Choroid plexus epithelial cell (primary cell): ENCODE results near the gene KRI1.
"Not testable (repeated sequence)": the region's sequence is repeated elsewhere in the genome, so short reads cannot be mapped to it uniquely, and the experiment has no call there.

ENCODE experiments used
- DNase-seq: peaks from one replicate; pipeline ENCODE4 v3.0.0-alpha.2; 2010; ENCODE audit warnings: low read depth
- H3K4me3 ChIP-seq: 2 replicates; pipeline ENCODE4 v1.5.1; 2011; ENCODE audit warnings: low read depth, mild to moderate bottlenecking, control low read depth, low read length, moderate library complexity
- TF ChIP-seq, protein P1 (sequence below): conservative IDR thresholded peaks from 2 replicates; pipeline ENCODE4 v1.5.1; 2011; ENCODE audit warnings: low read depth, mild to moderate bottlenecking, control low read depth, inconsistent platforms, low read length, moderate library complexity

KRI1 gene

DNA sequence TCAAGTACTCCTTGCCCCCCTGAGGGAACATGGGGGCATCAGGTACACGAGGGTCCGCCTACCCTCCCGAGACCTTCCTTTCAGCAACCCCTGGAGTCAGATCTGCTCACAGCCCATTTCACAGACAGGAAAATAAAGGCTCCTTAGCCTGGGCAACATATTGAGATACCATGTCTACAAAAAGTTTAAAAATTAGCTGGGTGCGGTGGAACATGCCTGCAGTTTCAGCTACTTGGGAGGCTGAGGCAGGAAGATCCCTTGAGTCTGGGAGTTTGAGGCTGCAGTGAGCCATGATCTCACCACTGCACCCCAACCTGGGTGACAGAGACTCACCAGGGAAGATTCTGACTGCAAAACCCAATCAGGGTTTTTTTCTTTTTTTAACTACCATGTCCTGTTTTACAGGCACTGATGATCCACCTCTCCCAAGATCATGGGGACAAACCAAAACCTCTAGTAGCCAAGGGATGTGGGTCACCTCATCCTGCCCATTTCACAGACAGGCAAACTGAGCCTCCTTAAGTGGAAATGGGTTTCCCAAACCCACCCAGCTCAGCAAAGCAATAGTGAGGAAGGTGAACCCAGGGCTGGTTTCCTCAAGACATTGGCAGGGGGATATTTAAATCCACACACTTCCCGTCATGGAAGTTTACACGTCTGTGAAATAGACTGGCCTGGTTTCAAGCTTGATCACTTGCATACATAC is 9.4 kb upstream of the KRI1 start:
- TF ChIP-seq, protein P1, sequence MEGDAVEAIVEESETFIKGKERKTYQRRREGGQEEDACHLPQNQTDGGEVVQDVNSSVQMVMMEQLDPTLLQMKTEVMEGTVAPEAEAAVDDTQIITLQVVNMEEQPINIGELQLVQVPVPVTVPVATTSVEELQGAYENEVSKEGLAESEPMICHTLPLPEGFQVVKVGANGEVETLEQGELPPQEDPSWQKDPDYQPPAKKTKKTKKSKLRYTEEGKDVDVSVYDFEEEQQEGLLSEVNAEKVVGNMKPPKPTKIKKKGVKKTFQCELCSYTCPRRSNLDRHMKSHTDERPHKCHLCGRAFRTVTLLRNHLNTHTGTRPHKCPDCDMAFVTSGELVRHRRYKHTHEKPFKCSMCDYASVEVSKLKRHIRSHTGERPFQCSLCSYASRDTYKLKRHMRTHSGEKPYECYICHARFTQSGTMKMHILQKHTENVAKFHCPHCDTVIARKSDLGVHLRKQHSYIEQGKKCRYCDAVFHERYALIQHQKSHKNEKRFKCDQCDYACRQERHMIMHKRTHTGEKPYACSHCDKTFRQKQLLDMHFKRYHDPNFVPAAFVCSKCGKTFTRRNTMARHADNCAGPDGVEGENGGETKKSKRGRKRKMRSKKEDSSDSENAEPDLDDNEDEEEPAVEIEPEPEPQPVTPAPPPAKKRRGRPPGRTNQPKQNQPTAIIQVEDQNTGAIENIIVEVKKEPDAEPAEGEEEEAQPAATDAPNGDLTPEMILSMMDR = no peak
- H3K4me3 ChIP-seq = no peak overlapping the region
- no peak for DNase-seq

DNA sequence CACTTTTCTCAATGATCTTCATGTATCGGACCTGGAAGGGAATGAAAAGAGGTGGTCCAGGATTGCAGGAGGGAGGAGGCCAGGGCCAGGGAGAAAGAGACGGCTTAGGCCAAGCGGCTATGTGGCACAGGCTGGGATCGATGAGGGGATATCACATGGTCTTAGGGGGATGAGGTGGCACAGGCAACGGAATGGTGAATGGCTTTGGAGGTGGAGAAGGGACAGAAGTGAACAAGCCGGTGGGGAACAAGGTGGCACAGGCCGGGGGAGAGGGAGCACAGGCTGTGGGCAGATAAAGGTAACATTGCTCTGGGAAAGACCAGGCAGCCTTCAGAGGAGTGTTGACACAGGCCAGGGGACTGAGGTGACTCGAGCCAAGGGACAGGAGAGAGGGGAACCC is 8.7 kb upstream of the KRI1 start:
- TF ChIP-seq, protein P1 = no peak
- no peak for DNase-seq
- no peak overlapping the region for H3K4me3 ChIP-seq

DNA sequence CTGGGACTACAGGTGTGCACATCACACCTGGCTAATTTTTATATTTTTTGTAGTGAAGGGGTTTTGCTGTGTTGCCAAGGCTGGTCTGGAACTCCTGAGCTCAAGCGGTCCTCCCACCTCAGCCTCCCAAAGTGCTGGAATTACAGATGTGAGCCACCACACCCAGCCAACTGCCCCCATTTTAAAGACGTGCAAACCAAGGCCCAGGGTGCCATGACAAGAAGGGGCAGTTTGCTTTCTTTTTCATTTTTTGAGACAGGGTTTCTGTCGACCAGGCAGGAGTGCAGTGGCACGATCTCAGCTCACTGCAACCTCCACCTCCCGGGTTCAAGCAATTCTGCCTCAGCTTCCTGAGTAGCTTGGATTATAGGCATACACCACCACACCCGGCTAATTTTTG is 8.0 kb upstream of the KRI1 start:
- not testable (repeated sequence) for H3K4me3 ChIP-seq, DNase-seq

DNA sequence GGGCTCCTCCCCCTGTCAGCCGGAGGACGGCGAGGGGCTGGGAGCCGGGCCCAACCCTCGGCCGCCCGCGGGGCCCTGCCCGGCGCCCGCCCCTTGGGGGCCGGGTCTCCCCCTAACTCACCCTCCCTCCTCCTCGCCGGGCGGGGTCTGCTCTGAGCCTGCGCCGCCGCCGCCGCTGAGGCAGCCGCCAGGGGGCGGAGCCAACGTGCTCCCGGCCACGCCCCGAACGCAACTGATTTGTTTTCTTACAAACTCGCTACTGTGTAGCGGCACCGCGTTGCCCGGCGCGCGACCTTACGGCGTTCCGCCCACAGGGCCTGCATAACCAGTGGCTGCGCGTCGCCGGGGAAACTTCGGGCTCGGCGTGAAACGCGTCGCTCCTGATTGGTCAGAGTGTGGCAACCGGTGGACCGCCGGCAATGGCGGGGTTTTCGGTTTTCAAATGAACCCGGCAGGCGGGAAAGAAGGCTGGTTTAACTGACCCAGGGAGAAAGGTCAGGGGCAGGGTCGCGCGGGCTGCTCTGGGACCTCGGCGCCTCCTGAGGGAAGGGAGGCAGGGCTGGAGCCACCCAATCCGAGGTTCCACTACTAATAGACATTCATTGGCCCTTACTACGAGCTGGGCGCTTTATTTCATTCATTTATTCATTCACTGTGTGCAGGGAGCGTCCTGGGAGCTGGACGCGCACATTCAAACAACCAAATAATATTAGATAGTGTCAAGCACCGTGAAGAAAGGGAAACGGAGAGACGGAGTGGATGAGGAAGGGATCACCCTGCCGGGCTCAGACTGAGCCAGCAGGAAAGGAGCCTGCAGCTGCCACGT is 3.2 kb upstream of the KRI1 start, which contains the start of gene CDKN2D:
CDKN2D (minus strand) TSS at position 154 of the 826 bp plus-strand sequence. CDS start 326 bp downstream, outside the sequence.
- peak; percentile 100 for DNase-seq
- H3K4me3 ChIP-seq = peak within 1 kb of the TSS; percentile 67
- TF ChIP-seq, protein P1 = no peak

DNA sequence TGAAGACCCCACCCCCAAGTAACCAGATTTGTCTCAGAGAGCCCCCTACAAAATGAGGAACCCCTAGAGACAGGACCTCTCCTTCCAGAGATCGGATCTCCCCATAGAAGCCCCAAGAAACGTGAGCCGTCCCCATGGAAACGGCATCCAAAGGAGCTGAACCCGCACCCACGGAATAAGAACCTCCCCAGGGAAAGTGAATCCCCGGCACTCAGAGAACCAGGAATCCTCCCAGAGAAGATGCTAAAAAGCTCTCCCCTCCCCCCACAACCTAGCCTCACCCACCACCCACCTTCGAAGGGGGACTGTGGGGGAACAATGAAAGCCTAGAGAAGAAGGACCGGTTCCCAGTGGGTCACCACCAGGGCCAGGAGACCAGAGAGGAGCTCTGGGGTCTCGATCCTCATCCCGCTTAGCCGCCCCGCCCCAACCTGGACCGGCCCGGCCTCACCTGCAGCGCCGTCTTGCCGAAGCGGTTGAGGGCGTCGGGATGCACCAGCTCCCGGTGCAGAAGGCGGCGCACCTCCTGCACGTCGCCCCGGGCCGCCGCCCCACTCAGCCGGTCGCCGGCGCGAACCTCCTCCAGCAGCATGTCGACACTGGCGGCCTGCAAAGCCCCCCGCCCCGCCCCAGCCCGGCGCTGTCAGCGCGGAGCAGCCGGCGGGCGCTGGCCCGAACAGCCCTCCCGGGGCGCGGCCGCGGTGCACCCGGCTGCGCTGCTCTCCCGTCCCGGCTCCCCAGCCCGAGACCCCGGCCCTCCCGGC is 2.4 kb upstream of the KRI1 start:
- peak overlapping the region; percentile 67 for H3K4me3 ChIP-seq
- no peak for DNase-seq
- TF ChIP-seq, protein P1 = no peak

DNA sequence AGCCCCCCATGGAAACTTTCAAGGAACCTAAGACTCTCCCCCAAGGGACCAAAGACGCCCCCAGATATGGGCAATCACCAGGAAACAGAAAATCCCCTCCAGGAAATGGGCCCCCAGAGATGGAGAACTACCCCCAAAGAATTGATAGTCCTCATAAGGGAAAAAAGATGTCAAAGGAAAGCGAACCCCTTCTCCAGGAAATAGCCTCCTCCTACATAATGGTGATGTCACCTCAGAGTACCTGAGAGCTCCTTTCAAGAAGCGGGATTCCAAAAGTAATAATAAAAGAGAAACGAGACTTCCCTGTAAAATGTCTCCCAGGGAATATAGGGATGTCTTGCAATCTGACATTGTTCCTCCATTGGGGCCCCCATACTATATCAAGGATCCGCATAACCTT is 1.8 kb upstream of the KRI1 start:
- no peak for DNase-seq
- H3K4me3 ChIP-seq = peak overlapping the region; percentile 67
- TF ChIP-seq, protein P1 = no peak
